K562 (cell line): ENCODE results near the gene MON1A. TPM values are rescaled to one million over a fixed set of nuclear protein-coding genes. Genes with fewer than 3 reads are reported as not detected.
A peak's percentile ranks its signal among the peaks of the same experiment; 100 is the strongest.

Experiments used
- CBFA2T3 ChIP-seq: fragments of 450-650 bp; IDR thresholded peaks from 2 replicates; pipeline ENCODE4 v1.6.1; 2017
- CHAMP1 ChIP-seq: fragments of 450-650 bp; IDR thresholded peaks from 2 replicates; pipeline ENCODE4 v1.6.1; 2016; ENCODE audit warnings: mild to moderate bottlenecking
- E2F6 ChIP-seq, 2 experiments: IDR thresholded peaks; 2 replicates each; pipeline ENCODE4 v1.6.1; 2011; ENCODE audit warnings: borderline replicate concordance in 1 of 2, control low read depth in 1 of 2, low read depth in 1 of 2, low read length in 1 of 2, mild to moderate bottlenecking in 1 of 2, mixed read lengths in 1 of 2, moderate library complexity in 1 of 2; ENCODE audit not compliant: insufficient read depth in 1 of 2, insufficient read length in 1 of 2, poor library complexity in 1 of 2, severe bottlenecking in 1 of 2; ENCODE audit errors: extremely low read depth in 1 of 2
- FOXO4 ChIP-seq: fragments of 450-650 bp; formaldehyde crosslinking; IDR thresholded peaks from 2 replicates; pipeline ENCODE4 v1.4.0; 2020; ENCODE audit warnings: mild to moderate bottlenecking, moderate library complexity
- HCFC1 ChIP-seq: IDR thresholded peaks from 2 replicates; pipeline ENCODE4 v1.6.1; 2012; ENCODE audit warnings: low read depth, low read length, improper control_type of control experiment
- HDAC6 ChIP-seq: IDR thresholded peaks from 2 replicates; pipeline ENCODE4 v1.6.1; 2012; ENCODE audit warnings: low read depth, mild to moderate bottlenecking, control low read depth, inconsistent platforms, low read length, moderate library complexity
- HES1 ChIP-seq: fragments of 450-650 bp; IDR thresholded peaks from 2 replicates; pipeline ENCODE4 v1.6.1; 2016; ENCODE audit warnings: low read depth, mild to moderate bottlenecking, moderate library complexity
- HSF4 ChIP-seq: fragments of 250-450 bp; sonication (Bioruptor Pico); IDR thresholded peaks from 2 replicates; pipeline ENCODE4 v2.1.2; 2022; ENCODE audit warnings: mild to moderate bottlenecking, moderate library complexity, borderline replicate concordance
- MAX ChIP-seq: sonication (generic); formaldehyde crosslinking; IDR thresholded peaks from 2 replicates; pipeline ENCODE4 v1.9.0; 2022; ENCODE audit warnings: mild to moderate bottlenecking, missing genetic modification reagents
- NRF1 ChIP-seq, 2 experiments: fragments of 450-650 bp; IDR thresholded peaks in 1 of 2; conservative IDR thresholded peaks in 1 of 2; 2 replicates each; pipeline ENCODE4 v1.6.1; 2014; ENCODE audit warnings: mild to moderate bottlenecking in 2 of 2
- POLR2A ChIP-seq: fragments of 450-650 bp; conservative IDR thresholded peaks from 2 replicates; pipeline ENCODE4 v1.6.1; 2016
- PYGO2 ChIP-seq: fragments of 450-650 bp; IDR thresholded peaks from 2 replicates; pipeline ENCODE4 v1.6.1; 2016; ENCODE audit warnings: mild to moderate bottlenecking, missing genetic modification characterization, moderate library complexity, missing compliant biosample characterization
- RBBP5 ChIP-seq: fragments of 200-600 bp; sonication (generic); IDR thresholded peaks from 2 replicates; pipeline ENCODE4 v1.6.1; 2012; ENCODE audit warnings: borderline replicate concordance, mild to moderate bottlenecking, low read length, control low read depth, inconsistent platforms; ENCODE audit not compliant: insufficient read depth, poor library complexity, severe bottlenecking
- SRSF3 ChIP-seq: fragments of 200-400 bp; formaldehyde crosslinking; IDR thresholded peaks from 2 replicates; pipeline ENCODE4 v1.6.1; 2016; ENCODE audit warnings: mild to moderate bottlenecking, low read length, moderate library complexity; ENCODE audit not compliant: insufficient read depth
- ZBTB12 ChIP-seq: fragments of 250-450 bp; sonication (Bioruptor Pico); IDR thresholded peaks from 2 replicates; pipeline ENCODE4 v1.4.0; 2020
- ZNF212 ChIP-seq: fragments of 450-650 bp; formaldehyde crosslinking; IDR thresholded peaks from 2 replicates; pipeline ENCODE4 v1.4.0; 2020; ENCODE audit warnings: mild to moderate bottlenecking
- ZNF280B ChIP-seq: fragments of 250-450 bp; sonication (Bioruptor Pico); IDR thresholded peaks from 2 replicates; pipeline ENCODE4 v1.5.1; 2021; ENCODE audit warnings: mild to moderate bottlenecking
- ZNF347 ChIP-seq: fragments of 450-650 bp; formaldehyde crosslinking; IDR thresholded peaks from 2 replicates; pipeline ENCODE4 v1.4.0; 2020; ENCODE audit warnings: low read depth, mild to moderate bottlenecking, moderate library complexity
- polyA plus RNA-seq, 8 experiments: library from polyadenylated mRNA; depleted of rRNA in 4 of 8; stranded (reverse) in 5 of 8; unstranded in 3 of 8; fragments of >200 nt; fragmentation: Nextera tagmentation in 2 of 8; fragmentation: Illumina TruSeq in 1 of 8; extraction: Ambion mirVana in 2 of 8; extraction: Trizol in 1 of 8; gene quantifications; 2 replicates each; pipeline versions ENCODE4 v1.2.1 to v1.2.3, GENCODE V29; 2011 to 2014; ENCODE audit warnings: inconsistent platforms in 1 of 8, missing spikeins in 1 of 8
- total RNA-seq, 7 experiments: library from RNA; depleted of rRNA in 6 of 7; stranded (reverse); fragments of >200 nt in 6 of 7; fragmentation: Illumina TruSeq in 2 of 7; extraction: Trizol in 2 of 7; gene quantifications; 2 replicates each; pipeline versions ENCODE4 v1.2.1 to v1.2.3, GENCODE V29; 2011 to 2021; ENCODE audit warnings: low replicate concordance in 1 of 7

The MON1A gene
- total and polyA plus RNA-seq, 9 of the 15 experiments (the other 6 are each of a cell fraction or from before 2014, with no cell fraction given): 1.1 to 13.8 (median 6.8) TPM

GRCh38 chr3:49929291-49930167, at the start of gene MON1A (continued):
- TF ChIP-seq CHAMP1 (no peak), PYGO2 (tag) (no peak), MAX (CRISPR knock-in tag) (peak; percentile 92), CBFA2T3 (no peak), RBBP5 (peak; percentile 50), HCFC1 (peak; percentile 91), POLR2A (peak; percentile 74), HSF4 (CRISPR knock-in tag) (no peak), ZBTB12 (CRISPR knock-in tag) (no peak), HES1 (no peak), HDAC6 (no peak), FOXO4 (CRISPR knock-in tag) (no peak), ZNF280B (CRISPR knock-in tag) (no peak), ZNF212 (no peak), ZNF347 (CRISPR knock-in tag) (no peak), E2F6 (IDR thresholded peaks at IDR 0.05; ENCODE audit: borderline replicate concordance in 1 of 2, extremely low read depth in 1 of 2, insufficient read depth in 1 of 2, insufficient read length in 1 of 2, low read depth in 1 of 2, low read length in 1 of 2, poor library complexity in 1 of 2, severe bottlenecking in 1 of 2) (peak in 1 of 2 experiments; percentile 22), NRF1 (conservative IDR thresholded peaks at IDR 0.05 in 1 of 2, IDR thresholded peaks at IDR 0.05 in 1 of 2) (peak; percentile 73 to 76), SRSF3 (no peak)
